Pancreas (tissue), 10 donors: ENCODE data around the gene RHBDF2. TPM values are rescaled to one million over a fixed set of nuclear protein-coding genes. Genes with fewer than 3 reads are reported as not detected.

Experiments
- ATAC-seq, 4 donors: fragments of 200-7000 bp; cut with Tn5 transposase; one replicate each; pipeline versions ENCODE4 v1.8.0 to v1.9.1; 2020; ENCODE audit warnings: mild to moderate bottlenecking in 4 of 4, moderate library complexity in 4 of 4
- DNase-seq, 6 donors: peaks; one replicate each; pipeline ENCODE4 v3.0.0-alpha.2; 2020
- FAIRE-seq: peaks from 2 replicates; lab custom pipeline; 2012; peaks lifted over from hg19 to GRCh38; lab: Jason Lieb, UNC
- H3K27ac ChIP-seq, 4 donors: fragments of 200-600 bp; sonication (generic); 1 replicate in 3 of 4; 2 replicates in 1 of 4; pipeline versions ENCODE4 v1.5.0 to v1.8.0; 2020
- H3K27me3 ChIP-seq, 4 donors: fragments of 200-600 bp; one replicate each; pipeline ENCODE4 v1.8.0; 2021
- H3K36me3 ChIP-seq, 3 donors: fragments of 200-600 bp; sonication (generic) in 1 of 3; one replicate each; pipeline versions ENCODE4 v1.5.0 to v1.8.0; 2020 to 2021
- H3K4me1 ChIP-seq, 3 donors: fragments of 200-600 bp; one replicate each; pipeline ENCODE4 v1.8.0; 2021
- H3K4me3 ChIP-seq, 4 donors: fragments of 200-600 bp; sonication (generic) in 2 of 4; one replicate each; pipeline versions ENCODE4 v1.5.0 to v1.8.0; 2020 to 2021
- H3K9me3 ChIP-seq, 4 donors: fragments of 200-600 bp; one replicate each; pipeline ENCODE4 v1.8.0; 2021
- CTCF ChIP-seq, 4 donors: fragments of 200-600 bp; sonication (generic) in 3 of 4; IDR thresholded peaks; one replicate each; pipeline versions ENCODE4 v1.5.0 to v1.8.0; 2021; ENCODE audit warnings: antibody characterized with exemption in 4 of 4
- WGBS, 2 donors: extraction: QIAGEN DNeasy Blood & Tissue Kit; methylation state at CpG; one replicate each; pipeline ENCODE4 v1.1.7; 2013; 5-methylcytosine and 5-hydroxymethylcytosine counted together
- intact Hi-C, 3 donors: fragments of 100-400 bp; cut with DNase I; formaldehyde crosslinking; loops; one replicate each; pipeline versions ENCODE4 v1.11.1 to v1.14.2; 2022
- polyA plus RNA-seq, 2 donors: library from polyadenylated mRNA; stranded (reverse); fragments of 200-250 nt; gene quantifications; one replicate each; pipeline ENCODE4 v1.2.3, GENCODE V29; 2013
- total RNA-seq, 6 donors: library from RNA; stranded (reverse); fragmentation: NEBNext Ultra II Directional in 4 of 6; extraction: Animal tissue kit (Norgen Biotek cat#: 25700) in 4 of 6; gene quantifications; one replicate each; pipeline versions ENCODE4 v1.2.1 to v1.2.4, GENCODE V29; 2021 to 2023
- donor health status: healthy with polysubstance abuse.
- donor health status: DM: no; HTN: no; CAD: no; lungs with moderate emphysema.
- donor health status: DM: no; HTN: no; CAD: no.
- donor health status: control.
- donor health status: control.
- donor health status: Bipolar disorder and iron deficiency.
- donor health status: DM: yes; HTN: yes; CAD: no.
- donor health status: DM: no; HTN: no; CAD: no.
- donor health status: DM: no; HTN: no; CAD: no.
- donor health status: DM: yes; HTN: yes; CAD: no.

Gene RHBDF2
- total and polyA plus RNA-seq, 8 donors, result 18.0 to 50.1 (median 22.4) TPM

DNA sequence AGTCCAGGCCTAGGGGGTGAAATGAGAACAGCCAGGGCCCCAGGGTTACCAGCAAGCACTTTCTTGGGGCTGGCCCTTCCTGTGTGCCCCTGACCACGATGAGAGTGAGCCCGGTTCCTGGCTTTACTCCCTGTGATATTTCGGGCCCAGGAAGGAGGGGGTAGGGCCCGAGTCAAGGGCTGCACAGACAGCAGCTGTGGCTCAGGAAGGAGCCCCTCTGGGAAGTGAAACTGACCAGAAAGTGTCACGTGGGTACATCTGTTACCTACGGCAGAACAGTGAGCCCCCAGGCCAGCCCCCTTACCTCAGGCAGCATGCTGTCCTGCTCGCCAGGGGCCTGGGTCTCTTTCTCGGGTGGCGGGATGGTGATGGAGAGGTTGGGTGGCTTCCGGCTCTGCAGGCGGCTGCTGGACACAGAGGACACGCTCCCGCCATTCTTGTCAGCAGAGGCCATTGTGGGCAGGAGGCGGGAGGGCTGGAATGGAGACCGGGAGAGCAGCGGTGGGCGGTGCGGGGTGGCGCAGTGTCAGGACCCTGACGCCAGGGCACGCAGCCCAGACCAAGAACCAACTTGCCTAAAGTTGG, 20.1 kb downstream of the RHBDF2 start:
- TF ChIP-seq CTCF (IDR thresholded peaks at IDR 0.05), result no peak
- peak in 2 of 4 donors; percentile 27 to 57 for ATAC-seq

GRCh38 chr17:76480632-76481031, 20.6 kb downstream of the RHBDF2 start:
- no peak overlapping the region for H3K4me3 ChIP-seq
- TF ChIP-seq CTCF (IDR thresholded peaks at IDR 0.05), result no peak
- ATAC-seq (peak in 2 of 4 donors; percentile 4), FAIRE-seq (no peak), DNase-seq (no peak)
- no peaks in the 10 kb centered on the region for H3K36me3 ChIP-seq
- no peaks in the 10 kb centered on the region for H3K27me3 ChIP-seq
- intact Hi-C loops, result no loop called here
- no peak overlapping the region for H3K27ac ChIP-seq
- H3K9me3 ChIP-seq, result no peaks in the 10 kb centered on the region
- WGBS, 2 donors, result 82 to 88% methylated on average over 15 of the region's 15 CpGs
- H3K4me1 ChIP-seq, result no peaks in the 10 kb centered on the region

More for the DNA sequence above, 20.1 kb downstream of the RHBDF2 start:
- FAIRE-seq (no peak), DNase-seq (peak in 2 of 6 donors; percentile 19 to 46)
- Histone ChIP-seq H3K36me3 (no peaks in the 10 kb centered on the region), H3K27me3 (no peaks in the 10 kb centered on the region), H3K4me3 (no peak overlapping the region), H3K4me1 (no peaks in the 10 kb centered on the region), H3K9me3 (no peaks in the 10 kb centered on the region), H3K27ac (no peak overlapping the region)
- WGBS, 2 donors, result 88 to 90% methylated on average over 21 of the region's 21 CpGs
- intact Hi-C loops, result no loop called here

DNA sequence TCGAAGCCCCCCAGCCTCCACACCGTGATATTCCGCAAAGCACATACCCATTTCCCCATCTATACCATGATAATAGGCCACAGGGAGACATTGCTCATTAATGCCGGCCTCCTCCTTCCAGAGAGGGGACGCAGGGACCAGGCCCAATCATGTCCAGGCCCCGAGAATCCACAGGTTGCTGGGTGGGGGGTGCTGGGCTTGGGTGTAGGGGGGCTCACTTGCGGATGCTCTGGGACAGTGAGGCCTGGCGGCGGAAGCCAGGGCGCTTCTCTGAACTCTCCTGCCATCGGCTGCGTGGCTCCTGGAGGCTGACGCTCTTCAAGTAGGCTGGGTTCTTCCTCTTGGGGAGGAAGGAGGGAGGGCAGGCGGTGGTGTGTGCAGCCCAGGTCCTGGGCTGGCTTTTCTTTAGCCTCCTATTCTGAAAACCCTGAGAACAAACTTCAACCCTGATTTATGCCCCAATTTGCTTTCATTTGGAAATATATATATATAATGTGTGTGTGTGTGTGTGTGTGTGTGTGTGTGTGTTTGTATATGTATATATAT, 21.6 kb downstream of the RHBDF2 start:
- no peaks in the 10 kb centered on the region for H3K4me1 ChIP-seq
- H3K36me3 ChIP-seq, result no peaks in the 10 kb centered on the region
- no peak for FAIRE-seq
- H3K27me3 ChIP-seq, result no peaks in the 10 kb centered on the region
- no peak for ATAC-seq
- intact Hi-C loops, result no loop called here
- no peak for TF ChIP-seq CTCF (IDR thresholded peaks at IDR 0.05)
- no peak overlapping the region for H3K27ac ChIP-seq
- 92 to 94% methylated on average over 14 of the region's 14 CpGs for WGBS, 2 donors
- DNase-seq, result peak in 1 of 6 donors; percentile 21
- H3K9me3 ChIP-seq, result no peaks in the 10 kb centered on the region
- H3K4me3 ChIP-seq, result no peak overlapping the region

DNA sequence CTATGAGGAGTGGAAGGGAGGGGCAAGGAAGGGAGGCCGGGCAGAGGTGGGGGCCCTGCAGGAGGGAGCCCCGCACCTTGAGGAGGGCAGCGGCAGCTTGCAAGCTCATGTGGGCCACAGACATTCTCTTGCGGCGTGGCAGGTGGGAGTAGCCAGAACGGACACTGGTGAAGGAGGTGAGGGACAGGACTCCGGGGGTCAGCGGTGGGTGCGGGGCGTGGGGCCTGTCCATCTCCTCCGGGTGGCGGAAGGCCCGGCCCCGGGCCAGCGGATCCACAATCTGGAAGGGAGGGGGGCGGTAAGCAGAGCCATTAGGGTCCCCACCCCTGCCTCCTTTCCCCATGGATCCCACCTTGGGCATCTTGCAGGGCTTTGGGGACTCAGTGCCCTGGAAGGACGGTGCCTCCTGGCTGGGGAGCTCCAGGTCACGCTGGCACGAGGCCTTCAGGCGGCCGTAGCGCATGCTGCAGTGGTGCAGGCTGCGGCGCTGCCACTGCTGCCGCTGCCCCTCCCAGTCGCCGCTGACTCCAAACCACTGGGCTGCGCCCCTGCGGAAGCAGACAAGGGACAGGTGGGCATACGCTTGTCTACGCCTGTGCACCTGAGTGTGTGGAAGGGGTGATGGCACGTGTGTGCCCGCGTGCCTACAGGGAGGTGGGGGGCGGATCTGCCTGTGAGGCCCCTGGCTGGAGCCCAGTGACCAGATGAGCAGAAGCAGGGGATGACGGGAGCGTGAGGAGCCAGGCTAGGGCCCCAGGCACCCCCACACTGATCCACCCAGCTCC, 22.3 kb downstream of the RHBDF2 start:
- DNase-seq (peak in 2 of 6 donors; percentile 24 to 68), ATAC-seq (no peak), FAIRE-seq (no peak)
- H3K27me3 ChIP-seq, result no peaks in the 10 kb centered on the region
- no peak overlapping the region for H3K4me3 ChIP-seq
- no peak overlapping the region for H3K27ac ChIP-seq
- intact Hi-C loops, result no loop called here
- no peaks in the 10 kb centered on the region for H3K9me3 ChIP-seq
- no peak for TF ChIP-seq CTCF (IDR thresholded peaks at IDR 0.05)
- no peaks in the 10 kb centered on the region for H3K4me1 ChIP-seq
- peaks cover 0 to 2% (median 0%) of the 10 kb centered on the region in 3 donors for H3K36me3 ChIP-seq
- 93 to 95% methylated on average over 37 of the region's 37 CpGs for WGBS, 2 donors
